Neural cell (in vitro differentiated cells): ENCODE results near the gene PPP2R5E.

Source experiments
- CTCF ChIP-seq: fragments of 450-650 bp; IDR thresholded peaks from 2 replicates; pipeline ENCODE4 v1.5.1; 2014; ENCODE audit warnings: antibody characterized with exemption, mild to moderate bottlenecking, moderate library complexity; ENCODE audit not compliant: poor library complexity, severe bottlenecking
- EP300 ChIP-seq: fragments of 450-650 bp; conservative IDR thresholded peaks from 2 replicates; pipeline ENCODE4 v1.6.1; 2014; ENCODE audit warnings: antibody characterized with exemption, mild to moderate bottlenecking, moderate library complexity; ENCODE audit not compliant: poor library complexity, severe bottlenecking
- REST ChIP-seq: IDR thresholded peaks from 2 replicates; pipeline ENCODE4 v1.6.1; 2012; ENCODE audit warnings: borderline replicate concordance
- SMC3 ChIP-seq: fragments of 450-650 bp; conservative IDR thresholded peaks from 2 replicates; pipeline ENCODE4 v1.6.1; 2014; ENCODE audit warnings: antibody characterized with exemption, mild to moderate bottlenecking, moderate library complexity; ENCODE audit not compliant: poor library complexity

- TF ChIP-seq EP300 (no peak), REST (no peak), SMC3 (no peak), CTCF (no peak)
Measured at GRCh38 chr14:63551332-63551731, 8.2 kb upstream of the PPP2R5E start.
